ENCODE results near the gene FAM47E. TPM values are rescaled to one million over a fixed set of nuclear protein-coding genes. Genes with fewer than 3 reads are reported as not detected.

The FAM47E gene
- total RNA-seq, 1 experiment from 2014 or later = 0.72 TPM

DNA sequence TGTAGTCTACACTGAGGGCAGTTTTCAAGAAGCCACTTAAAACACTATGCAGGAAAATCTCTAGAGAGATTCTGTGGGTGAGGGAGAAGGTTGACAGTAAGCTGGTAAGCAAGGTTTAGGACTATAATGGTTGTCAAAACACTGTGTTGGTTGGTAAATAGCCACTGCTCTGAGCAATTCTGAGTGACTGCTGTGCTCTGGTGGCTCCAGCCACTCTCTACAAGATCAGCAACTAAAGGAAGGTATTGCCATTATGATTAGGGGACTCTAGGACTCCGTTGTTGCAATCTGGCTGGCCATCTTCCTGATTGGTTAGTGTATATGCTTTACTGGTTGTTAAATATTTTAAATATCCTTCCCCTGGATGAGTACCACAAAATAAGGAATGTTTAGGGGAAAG, 5.5 kb upstream of the FAM47E start:
- Histone ChIP-seq H3K4me3 (ENCODE audit: low read depth in 2 of 2, low read length in 2 of 2) (no peak overlapping the region), H3K27ac (ENCODE audit: low read length) (no peak overlapping the region), H3K4me1 (ENCODE audit: control insufficient read depth, insufficient read depth, low read length) (no peaks in the 10 kb centered on the region; the same call in 1 of the 2 replicates), H3K9me3 (ENCODE audit: control insufficient read depth, insufficient read depth, low read depth, low read length) (peaks cover 2% of the 10 kb centered on the region; the same call in 1 of the 2 replicates), H3K36me3 (ENCODE audit: control insufficient read depth, insufficient read depth, low read length) (no peaks in the 10 kb centered on the region), H3K27me3 (ENCODE audit: control insufficient read depth, insufficient read depth, low read length) (peaks cover 7% of the 10 kb centered on the region)
- intact Hi-C loops (cut with micrococcal nuclease; ENCODE audit: unreplicated experiment) = no loop called here
- ChIA-PET CTCF (no interaction called here), POLR2A (no interaction called here)
- TF ChIP-seq TCF7L2 (IDR thresholded peaks at IDR 0.05; ENCODE audit: low read depth, low read length) = no peak
- TF ChIP-seq, protein P1, sequence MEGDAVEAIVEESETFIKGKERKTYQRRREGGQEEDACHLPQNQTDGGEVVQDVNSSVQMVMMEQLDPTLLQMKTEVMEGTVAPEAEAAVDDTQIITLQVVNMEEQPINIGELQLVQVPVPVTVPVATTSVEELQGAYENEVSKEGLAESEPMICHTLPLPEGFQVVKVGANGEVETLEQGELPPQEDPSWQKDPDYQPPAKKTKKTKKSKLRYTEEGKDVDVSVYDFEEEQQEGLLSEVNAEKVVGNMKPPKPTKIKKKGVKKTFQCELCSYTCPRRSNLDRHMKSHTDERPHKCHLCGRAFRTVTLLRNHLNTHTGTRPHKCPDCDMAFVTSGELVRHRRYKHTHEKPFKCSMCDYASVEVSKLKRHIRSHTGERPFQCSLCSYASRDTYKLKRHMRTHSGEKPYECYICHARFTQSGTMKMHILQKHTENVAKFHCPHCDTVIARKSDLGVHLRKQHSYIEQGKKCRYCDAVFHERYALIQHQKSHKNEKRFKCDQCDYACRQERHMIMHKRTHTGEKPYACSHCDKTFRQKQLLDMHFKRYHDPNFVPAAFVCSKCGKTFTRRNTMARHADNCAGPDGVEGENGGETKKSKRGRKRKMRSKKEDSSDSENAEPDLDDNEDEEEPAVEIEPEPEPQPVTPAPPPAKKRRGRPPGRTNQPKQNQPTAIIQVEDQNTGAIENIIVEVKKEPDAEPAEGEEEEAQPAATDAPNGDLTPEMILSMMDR (IDR thresholded peaks at IDR 0.05) = no peak
- TF ChIP-seq, protein P2, sequence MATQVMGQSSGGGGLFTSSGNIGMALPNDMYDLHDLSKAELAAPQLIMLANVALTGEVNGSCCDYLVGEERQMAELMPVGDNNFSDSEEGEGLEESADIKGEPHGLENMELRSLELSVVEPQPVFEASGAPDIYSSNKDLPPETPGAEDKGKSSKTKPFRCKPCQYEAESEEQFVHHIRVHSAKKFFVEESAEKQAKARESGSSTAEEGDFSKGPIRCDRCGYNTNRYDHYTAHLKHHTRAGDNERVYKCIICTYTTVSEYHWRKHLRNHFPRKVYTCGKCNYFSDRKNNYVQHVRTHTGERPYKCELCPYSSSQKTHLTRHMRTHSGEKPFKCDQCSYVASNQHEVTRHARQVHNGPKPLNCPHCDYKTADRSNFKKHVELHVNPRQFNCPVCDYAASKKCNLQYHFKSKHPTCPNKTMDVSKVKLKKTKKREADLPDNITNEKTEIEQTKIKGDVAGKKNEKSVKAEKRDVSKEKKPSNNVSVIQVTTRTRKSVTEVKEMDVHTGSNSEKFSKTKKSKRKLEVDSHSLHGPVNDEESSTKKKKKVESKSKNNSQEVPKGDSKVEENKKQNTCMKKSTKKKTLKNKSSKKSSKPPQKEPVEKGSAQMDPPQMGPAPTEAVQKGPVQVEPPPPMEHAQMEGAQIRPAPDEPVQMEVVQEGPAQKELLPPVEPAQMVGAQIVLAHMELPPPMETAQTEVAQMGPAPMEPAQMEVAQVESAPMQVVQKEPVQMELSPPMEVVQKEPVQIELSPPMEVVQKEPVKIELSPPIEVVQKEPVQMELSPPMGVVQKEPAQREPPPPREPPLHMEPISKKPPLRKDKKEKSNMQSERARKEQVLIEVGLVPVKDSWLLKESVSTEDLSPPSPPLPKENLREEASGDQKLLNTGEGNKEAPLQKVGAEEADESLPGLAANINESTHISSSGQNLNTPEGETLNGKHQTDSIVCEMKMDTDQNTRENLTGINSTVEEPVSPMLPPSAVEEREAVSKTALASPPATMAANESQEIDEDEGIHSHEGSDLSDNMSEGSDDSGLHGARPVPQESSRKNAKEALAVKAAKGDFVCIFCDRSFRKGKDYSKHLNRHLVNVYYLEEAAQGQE (IDR thresholded peaks at IDR 0.05; ENCODE audit: insufficient read depth in 1 of 2, low read depth in 2 of 2, low read length in 1 of 2) = no peak
- no peak for TF ChIP-seq POLR2AphosphoS5 (IDR thresholded peaks at IDR 0.05; ENCODE audit: low read depth, low read length)
- no peak for TF ChIP-seq SIN3A (IDR thresholded peaks at IDR 0.05; ENCODE audit: borderline replicate concordance, insufficient read depth, low read depth, low read length)
- in situ Hi-C loops (cut with HindIII; ENCODE audit: low pct_unique_long_range_greater_than_20kb, low sequenced_read_pairs) = no loop called here
- no peak for ATAC-seq
- DNase-seq (ENCODE audit: low read depth, low spot score) = no peak
- no TSS peak for BruUV-seq (replicated peaks)

DNA sequence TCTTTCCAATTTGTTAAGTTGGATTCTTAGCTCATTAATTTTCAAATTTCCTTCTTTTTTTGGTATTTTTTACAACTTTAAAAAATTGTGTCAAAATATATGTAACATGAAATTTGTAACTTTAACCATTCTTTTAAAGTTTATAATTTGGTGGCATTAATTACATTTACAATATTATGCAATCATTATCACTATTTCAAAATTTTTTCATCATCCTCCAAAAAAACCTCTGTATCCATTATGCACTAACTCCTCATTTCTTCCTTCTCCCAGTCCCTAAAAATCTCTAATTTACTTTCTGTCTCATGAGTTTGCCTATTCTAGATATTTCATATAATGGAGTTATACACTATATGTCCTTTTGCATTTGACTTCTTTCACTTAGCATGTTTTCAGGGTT, 4.7 kb upstream of the FAM47E start:
- no TSS peak for BruUV-seq (replicated peaks)
- Histone ChIP-seq H3K9me3 (ENCODE audit: control insufficient read depth, insufficient read depth, low read depth, low read length) (no peaks in the 10 kb centered on the region), H3K36me3 (ENCODE audit: control insufficient read depth, insufficient read depth, low read length) (no peaks in the 10 kb centered on the region), H3K27ac (ENCODE audit: low read length) (no peak overlapping the region), H3K27me3 (ENCODE audit: control insufficient read depth, insufficient read depth, low read length) (peaks cover 7% of the 10 kb centered on the region), H3K4me3 (ENCODE audit: low read depth in 2 of 2, low read length in 2 of 2) (no peak overlapping the region), H3K4me1 (ENCODE audit: control insufficient read depth, insufficient read depth, low read length) (no peaks in the 10 kb centered on the region; the same call in 1 of the 2 replicates)
- no peak for DNase-seq (ENCODE audit: low read depth, low spot score)
- intact Hi-C loops (cut with micrococcal nuclease; ENCODE audit: unreplicated experiment) = no loop called here
- POLR2A ChIA-PET = no interaction called here
- in situ Hi-C loops (cut with HindIII; ENCODE audit: low pct_unique_long_range_greater_than_20kb, low sequenced_read_pairs) = no loop called here
- TF ChIP-seq TCF7L2 (IDR thresholded peaks at IDR 0.05; ENCODE audit: low read depth, low read length) (no peak), POLR2AphosphoS5 (IDR thresholded peaks at IDR 0.05; ENCODE audit: low read depth, low read length) (no peak), SIN3A (IDR thresholded peaks at IDR 0.05; ENCODE audit: borderline replicate concordance, insufficient read depth, low read depth, low read length) (no peak)
- TF ChIP-seq, protein P2 (IDR thresholded peaks at IDR 0.05; ENCODE audit: insufficient read depth in 1 of 2, low read depth in 2 of 2, low read length in 1 of 2) = no peak
- TF ChIP-seq, protein P1 (IDR thresholded peaks at IDR 0.05) = no peak
- ATAC-seq = no peak
- CTCF ChIA-PET = no interaction called here

Measured in Panc1 (cell line).